Lower lobe of right lung (tissue), 2 donors: ENCODE results near the gene TBCK. TPM values are rescaled to one million over a fixed set of nuclear protein-coding genes. Genes with fewer than 3 reads are reported as not detected.

Source experiments
- ATAC-seq, 2 donors: fragments of 200-7000 bp; cut with Tn5 transposase; one replicate each; pipeline ENCODE4 v1.9.1; 2020 to 2022; ENCODE audit warnings: mild to moderate bottlenecking in 2 of 2, moderate library complexity in 2 of 2
- DNase-seq: peaks from one replicate; pipeline ENCODE4 v3.0.0-alpha.2; 2020
- H3K27ac ChIP-seq: fragments of 200-600 bp; one replicate; pipeline ENCODE4 v1.8.0; 2022
- H3K27me3 ChIP-seq: fragments of 200-600 bp; one replicate; pipeline ENCODE4 v1.8.0; 2022; ENCODE audit warnings: low read depth
- H3K36me3 ChIP-seq: fragments of 200-600 bp; one replicate; pipeline ENCODE4 v1.8.0; 2022; ENCODE audit warnings: mild to moderate bottlenecking
- H3K4me1 ChIP-seq: fragments of 200-600 bp; one replicate; pipeline ENCODE4 v1.8.0; 2022
- H3K4me3 ChIP-seq: fragments of 200-600 bp; one replicate; pipeline ENCODE4 v1.8.0; 2022; ENCODE audit warnings: mild to moderate bottlenecking
- H3K9me3 ChIP-seq: fragments of 200-600 bp; one replicate; pipeline ENCODE4 v1.8.0; 2022
- intact Hi-C: fragments of 100-400 bp; cut with DNase I; formaldehyde crosslinking; loops from one replicate; pipeline ENCODE4 v1.11.0; 2022
- total RNA-seq: library from RNA; stranded (reverse); fragmentation: NEBNext Ultra II Directional; extraction: Animal tissue kit (Norgen Biotek cat#: 25700); gene quantifications from one replicate; pipeline ENCODE4 v1.2.1, GENCODE V29; 2021
- TF ChIP-seq, protein P1 (sequence below): fragments of 200-600 bp; IDR thresholded peaks from one replicate; pipeline ENCODE4 v1.8.0; 2022; ENCODE audit warnings: antibody characterized with exemption, mild to moderate bottlenecking
- donor health status: DM: no; HTN: yes; CAD: no; lungs with severe emphysema.

TBCK gene
- total RNA-seq, 1 donor from 2014 or later = 45.7 TPM

DNA sequence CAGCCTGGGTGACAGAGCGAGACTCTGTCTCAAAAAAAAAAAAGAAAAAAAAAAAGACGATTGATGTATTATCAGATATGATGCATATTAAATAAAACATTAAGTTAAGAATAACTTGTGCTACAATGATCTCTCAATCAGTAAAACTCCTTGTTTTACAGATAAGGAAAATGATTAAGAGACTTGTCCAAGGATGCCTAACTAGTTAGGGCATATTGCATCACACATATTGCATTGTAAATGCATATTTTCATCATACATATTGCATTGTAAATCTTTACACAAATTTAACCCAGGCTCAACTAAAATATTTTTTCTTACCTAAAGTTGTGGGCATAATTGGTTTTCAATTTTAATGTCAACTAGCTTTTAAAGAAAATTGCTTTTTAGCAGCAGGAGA, 26.3 kb downstream of the TBCK start:
- Histone ChIP-seq H3K27ac (no peak overlapping the region), H3K27me3 (no peaks in the 10 kb centered on the region), H3K36me3 (peaks cover 43% of the 10 kb centered on the region), H3K4me1 (no peaks in the 10 kb centered on the region), H3K4me3 (no peak overlapping the region), H3K9me3 (no peaks in the 10 kb centered on the region)
- TF ChIP-seq, protein P1, sequence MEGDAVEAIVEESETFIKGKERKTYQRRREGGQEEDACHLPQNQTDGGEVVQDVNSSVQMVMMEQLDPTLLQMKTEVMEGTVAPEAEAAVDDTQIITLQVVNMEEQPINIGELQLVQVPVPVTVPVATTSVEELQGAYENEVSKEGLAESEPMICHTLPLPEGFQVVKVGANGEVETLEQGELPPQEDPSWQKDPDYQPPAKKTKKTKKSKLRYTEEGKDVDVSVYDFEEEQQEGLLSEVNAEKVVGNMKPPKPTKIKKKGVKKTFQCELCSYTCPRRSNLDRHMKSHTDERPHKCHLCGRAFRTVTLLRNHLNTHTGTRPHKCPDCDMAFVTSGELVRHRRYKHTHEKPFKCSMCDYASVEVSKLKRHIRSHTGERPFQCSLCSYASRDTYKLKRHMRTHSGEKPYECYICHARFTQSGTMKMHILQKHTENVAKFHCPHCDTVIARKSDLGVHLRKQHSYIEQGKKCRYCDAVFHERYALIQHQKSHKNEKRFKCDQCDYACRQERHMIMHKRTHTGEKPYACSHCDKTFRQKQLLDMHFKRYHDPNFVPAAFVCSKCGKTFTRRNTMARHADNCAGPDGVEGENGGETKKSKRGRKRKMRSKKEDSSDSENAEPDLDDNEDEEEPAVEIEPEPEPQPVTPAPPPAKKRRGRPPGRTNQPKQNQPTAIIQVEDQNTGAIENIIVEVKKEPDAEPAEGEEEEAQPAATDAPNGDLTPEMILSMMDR = no peak
- DNase-seq (no peak), ATAC-seq (no peak)
- intact Hi-C loops = no loop called here

DNA sequence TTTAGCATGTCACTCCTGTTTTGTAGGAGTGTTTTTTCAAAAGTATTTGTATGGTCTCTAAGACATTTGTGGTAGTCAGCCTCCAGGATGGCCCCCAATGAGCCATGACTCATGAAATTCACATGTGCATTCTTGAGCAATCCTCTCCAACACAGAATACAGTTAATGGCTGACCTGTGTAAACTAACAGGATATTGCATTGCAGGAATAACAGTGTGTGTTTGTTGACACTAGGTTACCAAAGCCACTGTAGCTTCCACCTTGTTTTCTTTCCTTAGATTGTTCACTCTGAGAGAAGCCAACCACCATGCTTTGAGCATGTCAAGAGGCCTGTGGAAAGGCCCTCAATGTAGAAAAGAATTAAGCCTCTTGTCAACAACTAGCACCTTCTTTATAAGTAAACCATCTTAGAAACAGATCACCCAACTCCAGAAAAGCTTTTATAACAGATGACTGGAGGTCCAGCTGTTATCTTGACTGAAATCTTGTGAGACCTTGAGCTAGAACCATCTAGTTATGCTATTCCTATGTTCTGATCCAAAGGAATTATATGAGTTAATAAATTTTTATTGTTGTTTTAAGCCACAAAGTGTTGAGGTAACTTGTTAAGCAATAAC, 28.5 kb downstream of the TBCK start:
- Histone ChIP-seq H3K9me3 (no peaks in the 10 kb centered on the region), H3K27ac (no peak overlapping the region), H3K4me3 (no peak overlapping the region), H3K36me3 (peaks cover 20% of the 10 kb centered on the region), H3K27me3 (no peaks in the 10 kb centered on the region), H3K4me1 (no peaks in the 10 kb centered on the region)
- DNase-seq (no peak), ATAC-seq (peak; percentile 65 to 81)
- TF ChIP-seq, protein P1 = no peak
- intact Hi-C loops = no loop called here

DNA sequence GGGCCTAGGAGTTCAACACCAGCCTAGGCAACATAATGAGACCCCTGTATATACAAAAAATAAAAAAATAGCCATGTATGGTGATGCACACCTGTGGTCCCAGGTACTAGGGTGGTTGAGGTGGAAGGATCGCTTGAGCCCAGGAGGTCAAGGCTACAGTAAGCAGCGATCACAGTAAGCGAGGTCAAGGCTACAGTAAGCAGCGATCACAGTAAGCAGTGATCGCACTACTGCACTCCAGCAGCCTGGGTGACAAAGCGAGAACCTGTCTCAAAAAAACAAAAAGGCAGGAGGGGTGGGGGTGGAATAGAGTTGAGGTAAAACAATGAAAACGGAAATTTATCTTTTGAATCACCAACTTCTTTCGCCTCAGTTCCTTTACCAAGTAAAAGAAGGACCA, 29.4 kb downstream of the TBCK start:
- ATAC-seq (no peak), DNase-seq (no peak)
- Histone ChIP-seq H3K4me1 (no peaks in the 10 kb centered on the region), H3K27me3 (no peaks in the 10 kb centered on the region), H3K9me3 (no peaks in the 10 kb centered on the region), H3K27ac (no peak overlapping the region), H3K4me3 (no peak overlapping the region), H3K36me3 (peaks cover 12% of the 10 kb centered on the region)
- intact Hi-C loops = no loop called here
- TF ChIP-seq, protein P1 = no peak

DNA sequence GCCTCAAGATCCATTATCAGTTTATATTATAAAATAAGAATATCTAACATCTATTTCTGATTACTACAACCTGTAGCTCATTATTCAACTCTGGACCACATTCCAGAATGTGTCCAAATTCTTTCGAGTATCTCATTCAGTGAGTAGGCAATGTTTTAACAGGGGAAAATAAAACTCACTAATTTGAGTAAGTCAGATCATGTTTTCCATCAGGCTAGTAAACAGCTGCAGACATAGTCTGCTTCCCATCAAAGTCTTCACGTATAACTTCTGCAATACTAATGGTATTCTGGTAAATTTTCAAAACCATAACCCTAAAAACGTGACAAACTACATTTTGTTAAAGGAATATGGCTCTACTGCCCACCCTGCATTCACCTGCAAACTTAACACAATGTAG, 31.8 kb downstream of the TBCK start:
- H3K36me3 ChIP-seq = no peaks in the 10 kb centered on the region
- DNase-seq (no peak), ATAC-seq (no peak)
- H3K4me3 ChIP-seq = no peak overlapping the region
- TF ChIP-seq, protein P1 = no peak
- intact Hi-C loops = no loop called here
- H3K27me3 ChIP-seq = no peaks in the 10 kb centered on the region
- H3K27ac ChIP-seq = no peak overlapping the region
- H3K4me1 ChIP-seq = no peaks in the 10 kb centered on the region
- no peaks in the 10 kb centered on the region for H3K9me3 ChIP-seq

DNA sequence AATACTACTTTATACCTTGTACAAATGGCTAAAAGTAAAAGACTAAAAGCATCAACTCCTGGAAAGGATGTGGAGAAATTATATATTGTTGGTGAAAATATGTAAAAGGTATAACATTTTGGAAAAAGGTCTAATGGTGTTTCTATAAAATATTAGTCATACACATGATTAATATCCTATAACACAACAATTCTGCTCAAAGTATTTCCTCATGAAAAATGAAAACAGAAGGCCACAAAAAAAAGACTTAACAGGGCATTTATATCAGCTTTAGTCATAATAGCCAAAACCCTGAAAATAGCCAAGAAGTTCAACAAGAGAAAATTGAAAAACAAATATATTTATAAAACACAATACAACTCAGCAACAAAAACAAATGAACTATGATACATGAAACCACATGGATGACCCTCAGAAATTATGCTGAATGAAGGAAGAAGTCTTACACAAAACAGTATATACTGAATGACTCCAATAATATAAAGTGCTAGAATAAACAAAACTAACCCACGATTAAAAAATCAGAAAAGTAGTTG, 38.8 kb downstream of the TBCK start:
- no peaks in the 10 kb centered on the region for H3K9me3 ChIP-seq
- no peak for ATAC-seq
- no peaks in the 10 kb centered on the region for H3K27me3 ChIP-seq
- no peak overlapping the region for H3K27ac ChIP-seq
- H3K4me1 ChIP-seq = no peaks in the 10 kb centered on the region
- H3K36me3 ChIP-seq = no peaks in the 10 kb centered on the region
- no peak overlapping the region for H3K4me3 ChIP-seq
- TF ChIP-seq, protein P1 = no peak
- no peak for DNase-seq
- intact Hi-C loops = no loop called here
